Measurements from ENCODE around the gene ESRRB. TPM values are rescaled to one million over a fixed set of nuclear protein-coding genes. Genes with fewer than 3 reads are reported as not detected.

Gene ESRRB
- not detected in 2 replicates for total RNA-seq

DNA sequence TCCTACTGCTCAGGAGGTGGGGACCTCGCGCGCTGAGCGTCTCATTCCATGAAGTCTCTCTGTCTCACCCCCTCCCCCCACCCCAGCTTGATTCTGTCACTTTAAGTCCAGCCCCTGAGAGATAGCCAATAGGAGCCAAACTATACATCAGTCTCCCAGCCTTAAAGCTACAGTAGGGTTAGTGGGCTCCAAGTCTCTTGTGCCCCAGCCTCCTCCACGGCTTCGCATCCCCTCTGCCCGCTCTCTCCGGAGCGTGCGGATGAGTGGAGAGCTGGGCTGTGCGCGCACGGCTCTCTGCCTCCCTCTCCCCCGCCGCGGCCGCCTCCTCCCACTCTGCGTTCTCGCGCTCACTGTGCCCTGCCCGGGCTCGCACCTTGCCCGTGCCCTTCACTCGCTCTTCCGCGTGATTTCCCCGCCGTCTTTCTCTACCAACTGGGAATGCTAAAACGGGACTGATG is at the start of gene ESRRB:
Gene ESRRB, plus strand, starts transcription at position 191 of the 458 bp plus-strand sequence. Its CDS starts 265 bp downstream, at position 456.

Other genes with a start within 250 kb of the ESRRB start
- 23.7 and 36.3 TPM in 2 replicates for gene GPATCH2L, start 224.2 kb upstream of the ESRRB start, total RNA-seq